ENCODE data around the gene KLK2. TPM values are rescaled to one million over a fixed set of nuclear protein-coding genes. Genes with fewer than 3 reads are reported as not detected.

Gene KLK2
- polyA plus RNA-seq, 1 donor from 2014 or later: not detected

DNA sequence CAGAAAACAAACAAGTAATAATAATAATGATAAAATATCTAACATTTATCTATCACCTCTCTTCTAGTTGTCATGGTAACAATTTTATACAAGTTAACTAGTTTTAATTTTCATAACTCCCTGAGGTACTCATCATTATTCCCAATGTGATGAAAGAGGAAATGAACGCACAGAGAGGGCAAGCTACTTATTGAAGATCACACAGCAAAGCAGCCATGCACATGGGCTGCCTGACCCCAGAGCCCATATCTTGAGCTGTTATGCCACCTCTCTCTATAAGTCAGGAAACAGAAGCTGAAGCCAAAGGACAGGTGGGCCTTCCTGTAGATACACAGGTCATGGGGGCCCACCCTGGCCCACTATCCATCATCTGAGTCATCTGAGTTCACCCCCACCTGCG is 42.8 kb downstream of the KLK2 start:
- no peak overlapping the region for H3K9ac ChIP-seq (ENCODE audit: low read length)
- no peaks in the 10 kb centered on the region for H4K20me1 ChIP-seq (ENCODE audit: insufficient read depth)
- H3K27ac ChIP-seq (ENCODE audit: low read length): no peak overlapping the region
- TF ChIP-seq TAF1 (IDR thresholded peaks at IDR 0.05; ENCODE audit: low read depth): no peak
- TF ChIP-seq RAD21 (conservative IDR thresholded peaks at IDR 0.05): no peak
- TF ChIP-seq SMC3 (conservative IDR thresholded peaks at IDR 0.05; ENCODE audit: poor library complexity): no peak
- no peak overlapping the region for H3K4me2 ChIP-seq (ENCODE audit: low read length)
- H3K79me2 ChIP-seq (replicated peaks; ENCODE audit: insufficient read depth, low read length): no peaks in the 10 kb centered on the region
- H3K9me3 ChIP-seq (ENCODE audit: low read length): no peaks in the 10 kb centered on the region
- H3K36me3 ChIP-seq (ENCODE audit: insufficient read depth, low read length): no peaks in the 10 kb centered on the region
- peaks cover 41% of the 10 kb centered on the region for H3K27me3 ChIP-seq (ENCODE audit: insufficient read depth, low read depth, low read length)
- no peak overlapping the region for H2AFZ ChIP-seq (ENCODE audit: low read depth, low read length)
- no peak overlapping the region for H3K4me3 ChIP-seq (ENCODE audit: low read length)
- H3K9me2 ChIP-seq (ENCODE audit: insufficient read depth, low read length): no peaks in the 10 kb centered on the region
- H3F3A ChIP-seq (ENCODE audit: insufficient read depth, low read length, poor library complexity, severe bottlenecking): no peaks in the 10 kb centered on the region

DNA sequence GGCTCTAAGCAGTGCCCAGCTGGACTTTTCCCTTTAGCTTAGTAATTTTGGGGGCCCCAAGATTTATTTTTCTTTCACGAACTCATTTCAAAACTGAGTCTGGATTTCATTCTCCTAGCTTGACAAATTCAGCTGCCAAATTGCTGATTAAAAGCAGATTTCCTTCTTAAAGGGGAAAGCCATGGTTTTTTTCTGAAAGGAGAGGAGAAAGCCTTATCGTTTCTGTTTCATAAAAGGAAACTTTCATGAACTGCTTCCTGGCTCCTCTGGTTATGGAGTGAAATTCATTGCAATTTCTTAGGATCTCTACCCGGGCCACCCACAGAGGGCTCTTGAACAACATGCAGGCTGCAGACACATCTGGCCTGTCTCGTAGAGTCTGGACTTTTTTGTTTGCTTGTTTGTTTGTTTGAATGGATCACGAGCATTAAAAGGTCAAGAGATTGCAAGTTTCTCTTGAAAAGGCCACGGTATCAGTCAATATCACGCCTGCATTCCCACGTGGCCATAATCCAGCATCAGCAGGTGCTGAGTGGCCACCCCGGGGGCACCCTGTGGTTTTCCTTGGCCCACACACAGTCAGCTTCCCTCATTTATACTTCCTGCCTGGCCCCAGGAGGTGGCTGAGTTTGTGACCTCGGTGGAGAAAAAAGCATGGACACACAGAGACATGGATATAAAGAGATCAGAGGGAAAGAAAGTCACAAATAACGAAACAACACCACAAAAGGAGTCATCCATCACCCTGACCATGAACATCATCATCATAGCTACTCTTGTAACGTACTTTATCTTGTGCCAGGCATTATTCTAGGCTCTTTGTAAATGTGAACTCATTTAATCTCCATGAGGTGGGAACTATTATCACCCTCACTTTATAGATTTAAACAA is 48.4 kb downstream of the KLK2 start:
- Histone ChIP-seq H4K20me1 (ENCODE audit: insufficient read depth) (no peaks in the 10 kb centered on the region), H3K9ac (ENCODE audit: low read length) (no peak overlapping the region), H3K27ac (ENCODE audit: low read length) (no peak overlapping the region), H3K36me3 (ENCODE audit: insufficient read depth, low read length) (no peaks in the 10 kb centered on the region), H3F3A (ENCODE audit: insufficient read depth, low read length, poor library complexity, severe bottlenecking) (no peaks in the 10 kb centered on the region), H3K9me2 (ENCODE audit: insufficient read depth, low read length) (no peaks in the 10 kb centered on the region), H3K9me3 (ENCODE audit: low read length) (no peaks in the 10 kb centered on the region), H3K79me2 (replicated peaks; ENCODE audit: insufficient read depth, low read length) (no peaks in the 10 kb centered on the region), H3K4me3 (ENCODE audit: low read length) (no peak overlapping the region), H3K27me3 (ENCODE audit: insufficient read depth, low read depth, low read length) (peaks cover 21% of the 10 kb centered on the region), H2AFZ (ENCODE audit: low read depth, low read length) (no peak overlapping the region), H3K4me2 (ENCODE audit: low read length) (no peak overlapping the region)
- TF ChIP-seq, protein P1, sequence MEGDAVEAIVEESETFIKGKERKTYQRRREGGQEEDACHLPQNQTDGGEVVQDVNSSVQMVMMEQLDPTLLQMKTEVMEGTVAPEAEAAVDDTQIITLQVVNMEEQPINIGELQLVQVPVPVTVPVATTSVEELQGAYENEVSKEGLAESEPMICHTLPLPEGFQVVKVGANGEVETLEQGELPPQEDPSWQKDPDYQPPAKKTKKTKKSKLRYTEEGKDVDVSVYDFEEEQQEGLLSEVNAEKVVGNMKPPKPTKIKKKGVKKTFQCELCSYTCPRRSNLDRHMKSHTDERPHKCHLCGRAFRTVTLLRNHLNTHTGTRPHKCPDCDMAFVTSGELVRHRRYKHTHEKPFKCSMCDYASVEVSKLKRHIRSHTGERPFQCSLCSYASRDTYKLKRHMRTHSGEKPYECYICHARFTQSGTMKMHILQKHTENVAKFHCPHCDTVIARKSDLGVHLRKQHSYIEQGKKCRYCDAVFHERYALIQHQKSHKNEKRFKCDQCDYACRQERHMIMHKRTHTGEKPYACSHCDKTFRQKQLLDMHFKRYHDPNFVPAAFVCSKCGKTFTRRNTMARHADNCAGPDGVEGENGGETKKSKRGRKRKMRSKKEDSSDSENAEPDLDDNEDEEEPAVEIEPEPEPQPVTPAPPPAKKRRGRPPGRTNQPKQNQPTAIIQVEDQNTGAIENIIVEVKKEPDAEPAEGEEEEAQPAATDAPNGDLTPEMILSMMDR (IDR thresholded peaks at IDR 0.05; ENCODE audit: poor library complexity, severe bottlenecking): no peak
- TF ChIP-seq, protein P2, sequence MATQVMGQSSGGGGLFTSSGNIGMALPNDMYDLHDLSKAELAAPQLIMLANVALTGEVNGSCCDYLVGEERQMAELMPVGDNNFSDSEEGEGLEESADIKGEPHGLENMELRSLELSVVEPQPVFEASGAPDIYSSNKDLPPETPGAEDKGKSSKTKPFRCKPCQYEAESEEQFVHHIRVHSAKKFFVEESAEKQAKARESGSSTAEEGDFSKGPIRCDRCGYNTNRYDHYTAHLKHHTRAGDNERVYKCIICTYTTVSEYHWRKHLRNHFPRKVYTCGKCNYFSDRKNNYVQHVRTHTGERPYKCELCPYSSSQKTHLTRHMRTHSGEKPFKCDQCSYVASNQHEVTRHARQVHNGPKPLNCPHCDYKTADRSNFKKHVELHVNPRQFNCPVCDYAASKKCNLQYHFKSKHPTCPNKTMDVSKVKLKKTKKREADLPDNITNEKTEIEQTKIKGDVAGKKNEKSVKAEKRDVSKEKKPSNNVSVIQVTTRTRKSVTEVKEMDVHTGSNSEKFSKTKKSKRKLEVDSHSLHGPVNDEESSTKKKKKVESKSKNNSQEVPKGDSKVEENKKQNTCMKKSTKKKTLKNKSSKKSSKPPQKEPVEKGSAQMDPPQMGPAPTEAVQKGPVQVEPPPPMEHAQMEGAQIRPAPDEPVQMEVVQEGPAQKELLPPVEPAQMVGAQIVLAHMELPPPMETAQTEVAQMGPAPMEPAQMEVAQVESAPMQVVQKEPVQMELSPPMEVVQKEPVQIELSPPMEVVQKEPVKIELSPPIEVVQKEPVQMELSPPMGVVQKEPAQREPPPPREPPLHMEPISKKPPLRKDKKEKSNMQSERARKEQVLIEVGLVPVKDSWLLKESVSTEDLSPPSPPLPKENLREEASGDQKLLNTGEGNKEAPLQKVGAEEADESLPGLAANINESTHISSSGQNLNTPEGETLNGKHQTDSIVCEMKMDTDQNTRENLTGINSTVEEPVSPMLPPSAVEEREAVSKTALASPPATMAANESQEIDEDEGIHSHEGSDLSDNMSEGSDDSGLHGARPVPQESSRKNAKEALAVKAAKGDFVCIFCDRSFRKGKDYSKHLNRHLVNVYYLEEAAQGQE (IDR thresholded peaks at IDR 0.05; ENCODE audit: borderline replicate concordance): no peak
- no peak for TF ChIP-seq EP300 (conservative IDR thresholded peaks at IDR 0.05; ENCODE audit: poor library complexity, severe bottlenecking)
- no peak for TF ChIP-seq RAD21 (conservative IDR thresholded peaks at IDR 0.05)
- no peak for TF ChIP-seq TAF1 (IDR thresholded peaks at IDR 0.05; ENCODE audit: low read depth)
- TF ChIP-seq EZH2 (IDR thresholded peaks at IDR 0.05; ENCODE audit: borderline replicate concordance, insufficient read depth, low read length, poor library complexity, severe bottlenecking): no peak
- no peak for TF ChIP-seq POLR2AphosphoS5 (IDR thresholded peaks at IDR 0.05)
- TF ChIP-seq SMC3 (conservative IDR thresholded peaks at IDR 0.05; ENCODE audit: poor library complexity): no peak
- no peak for TF ChIP-seq MXI1 (conservative IDR thresholded peaks at IDR 0.05; ENCODE audit: poor library complexity, severe bottlenecking)

All from neural cell (in vitro differentiated cells).